HG03175 (cell line): ENCODE measurements around the gene ZBTB48.
"Not testable (repeated sequence)": the region's sequence is repeated elsewhere in the genome, so short reads cannot be mapped to it uniquely, and the experiment has no call there.

ENCODE experiments used
- ATAC-seq: cut with Tn5 transposase; IDR thresholded peaks from one replicate; pipeline ENCODE4 v1.9.1; 2021; ENCODE audit warnings: mild to moderate bottlenecking, moderate library complexity; ENCODE audit not compliant: unreplicated experiment

ZBTB48 gene

GRCh38 chr1:6631058-6631457, 51.3 kb downstream of the ZBTB48 start:
- no peak for ATAC-seq

- ATAC-seq = no peak
These were observed 53.1 kb downstream of the ZBTB48 start for GRCh38 chr1:6632588-6633514.

DNA sequence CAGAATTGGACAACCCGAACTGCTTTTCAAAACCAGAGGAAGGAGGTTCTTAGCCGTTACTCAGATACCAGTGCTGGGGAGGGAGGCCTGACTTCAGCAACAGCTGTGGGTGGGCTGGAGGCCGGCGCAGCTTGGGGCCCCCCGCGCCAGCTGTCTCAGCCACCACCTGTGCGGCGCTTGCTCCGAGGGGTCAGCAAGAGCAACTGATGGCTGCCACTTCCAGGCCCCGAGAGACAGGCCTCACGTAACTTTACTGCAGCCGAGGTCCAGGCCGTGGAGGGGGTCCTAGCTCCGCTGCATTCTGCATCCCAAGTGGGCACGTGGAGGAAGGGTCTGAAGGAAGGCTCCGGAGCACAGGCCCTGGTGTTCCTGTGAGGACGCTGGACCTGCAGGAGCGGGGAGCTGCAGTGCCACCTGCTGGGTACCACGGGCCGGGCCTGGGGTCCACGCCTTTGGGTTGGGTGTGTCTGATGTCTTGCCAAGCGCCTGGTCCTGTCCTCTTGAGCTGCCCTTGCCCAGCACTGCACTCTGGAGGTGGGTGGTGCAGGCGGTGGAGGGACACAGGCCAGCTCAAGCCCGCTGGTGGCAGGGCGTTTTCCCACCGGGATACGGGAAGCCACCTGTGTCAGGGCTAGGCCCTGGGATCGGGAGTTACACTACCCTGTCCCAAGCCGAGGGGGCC, 54.7 kb downstream of the ZBTB48 start:
- no peak for ATAC-seq

DNA sequence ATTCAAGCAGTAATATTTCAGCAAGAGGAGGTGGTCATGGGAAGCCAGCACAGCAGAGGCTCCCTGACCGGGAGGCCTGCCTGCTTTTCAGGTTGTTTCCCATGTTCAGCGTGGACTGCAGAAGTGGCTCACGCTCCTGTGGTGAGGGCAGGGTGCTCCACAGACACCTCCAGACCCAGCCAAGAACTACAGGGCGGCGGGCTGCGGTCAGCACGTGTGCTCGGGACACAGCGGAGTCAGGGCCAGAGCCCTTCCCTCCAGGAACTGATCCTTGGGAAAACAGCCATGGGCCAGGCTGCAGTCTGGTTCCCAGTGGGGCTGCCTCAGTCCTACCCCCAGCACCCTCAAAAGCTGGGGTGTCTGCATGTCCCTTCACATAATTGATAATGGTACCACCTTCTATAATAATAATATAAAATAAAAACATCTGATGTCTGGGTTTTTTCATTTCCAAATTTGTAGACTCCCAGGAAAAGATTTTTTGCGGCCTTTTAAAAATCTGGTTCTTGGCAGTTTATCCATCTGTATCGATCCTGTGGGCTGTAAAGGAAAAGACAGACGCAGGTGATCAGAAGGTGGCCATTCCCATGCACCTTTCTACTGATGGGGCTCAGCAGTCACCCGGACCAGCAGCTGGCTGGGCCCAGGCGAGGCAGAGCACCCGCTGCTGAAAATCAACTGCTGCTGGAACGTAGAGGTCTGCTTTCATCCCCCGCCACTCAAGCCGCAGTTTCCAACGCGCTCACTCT, 55.5 kb downstream of the ZBTB48 start:
- ATAC-seq = no peak

DNA sequence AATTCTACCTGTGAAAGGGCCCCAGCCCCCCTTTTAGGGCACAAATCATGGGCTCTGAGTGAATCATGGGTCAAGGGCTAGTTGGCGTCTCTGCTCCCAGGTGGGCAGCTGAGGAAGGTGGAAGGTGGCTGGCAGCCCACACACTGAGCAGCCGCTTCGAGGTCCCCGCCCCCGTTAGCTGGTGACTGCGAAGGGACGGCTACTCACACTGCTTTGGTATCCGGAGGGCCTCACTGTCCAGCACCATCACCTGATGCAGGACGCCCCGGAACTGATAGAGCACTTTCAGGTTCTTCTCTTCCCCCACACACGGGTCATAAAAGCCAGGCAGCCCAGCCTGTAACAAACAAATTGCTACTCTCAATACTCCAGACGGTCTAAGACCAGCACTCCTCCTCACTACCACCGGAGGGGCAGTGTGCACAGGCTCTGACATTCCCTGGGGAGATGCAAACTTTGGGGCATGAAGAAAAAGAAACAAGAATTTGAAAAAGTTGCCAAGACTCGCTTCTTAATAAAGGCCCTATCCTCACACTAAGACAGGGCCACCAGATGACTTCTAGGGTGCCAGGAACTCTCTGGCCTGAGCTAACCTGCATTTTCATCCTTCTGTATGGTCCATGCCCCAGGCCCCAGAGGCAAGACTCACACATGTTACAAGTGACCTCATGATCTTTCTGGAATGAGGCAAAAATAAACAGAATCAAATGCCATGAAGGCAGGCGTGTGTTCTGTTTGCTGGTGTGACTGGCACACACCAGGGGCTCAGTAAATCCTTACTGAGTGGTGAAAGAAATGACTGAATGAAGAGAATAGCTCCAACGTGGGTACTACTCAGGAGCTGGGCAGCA, 56.3 kb downstream of the ZBTB48 start:
- no peak for ATAC-seq

DNA sequence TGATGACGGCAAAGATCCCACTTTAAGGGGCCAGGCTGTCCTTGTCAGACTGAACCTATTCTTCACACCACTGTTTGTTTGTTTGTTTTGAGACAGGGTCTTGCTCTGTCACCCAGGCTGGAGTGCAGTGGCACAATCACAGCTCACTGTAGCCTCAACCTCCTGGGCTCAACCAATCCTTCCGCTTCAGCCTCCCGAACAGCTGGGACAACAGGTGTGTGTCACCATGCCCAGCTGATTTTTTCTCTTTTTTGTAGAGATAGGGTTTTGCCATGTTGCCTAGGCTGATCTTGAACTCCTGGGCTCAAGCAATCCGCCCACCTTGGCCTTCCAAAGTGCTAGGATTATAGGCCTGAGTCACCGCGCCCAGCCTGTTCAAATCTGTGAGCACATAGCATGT, 57.0 kb downstream of the ZBTB48 start:
- not testable (repeated sequence) for ATAC-seq

DNA sequence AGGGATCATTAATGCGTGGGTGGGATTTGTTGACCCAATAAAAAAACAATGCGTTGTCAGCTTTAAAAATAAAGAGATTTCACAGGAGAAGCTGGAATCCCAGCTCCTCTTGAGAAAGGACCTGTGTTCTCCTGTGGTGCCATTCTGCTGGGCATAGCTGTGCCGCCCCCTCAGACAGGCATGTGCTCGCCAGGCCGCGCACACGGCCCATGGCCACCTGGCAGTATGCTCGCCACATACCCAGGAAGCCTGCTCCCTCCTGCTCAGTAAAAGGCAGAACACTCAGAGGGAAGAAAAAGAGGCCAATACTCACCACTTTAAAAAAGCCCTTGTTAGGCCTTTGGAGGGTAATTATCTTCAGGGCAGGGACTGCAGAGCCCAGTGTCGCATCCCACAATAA, 58.0 kb downstream of the ZBTB48 start:
- no peak for ATAC-seq

GRCh38 chr1:6638226-6638625, 58.4 kb downstream of the ZBTB48 start:
- no peak for ATAC-seq
